Osteocyte (in vitro differentiated cells): ENCODE measurements around the gene SPAG16. TPM values are rescaled to one million over a fixed set of nuclear protein-coding genes. Genes with fewer than 3 reads are reported as not detected.

Source experiments
- DNase-seq: peaks from one replicate; pipeline ENCODE4 v3.0.0; 2021; ENCODE audit warnings: mixed read lengths; ENCODE audit not compliant: unreplicated experiment; ENCODE audit errors: extremely low spot score
- H3K27ac Mint-ChIP-seq: one replicate; pipeline ENCODE4 v1.8.0; 2021; ENCODE audit warnings: mild to moderate bottlenecking, mixed read lengths; ENCODE audit not compliant: unreplicated experiment
- H3K27me3 Mint-ChIP-seq: one replicate; pipeline ENCODE4 v1.8.0; 2021; ENCODE audit warnings: mixed read lengths; ENCODE audit not compliant: unreplicated experiment
- H3K36me3 Mint-ChIP-seq: one replicate; pipeline ENCODE4 v1.8.0; 2021; ENCODE audit warnings: mixed read lengths; ENCODE audit not compliant: unreplicated experiment
- H3K4me1 Mint-ChIP-seq: one replicate; pipeline ENCODE4 v1.8.0; 2021; ENCODE audit warnings: mixed read lengths; ENCODE audit not compliant: unreplicated experiment
- H3K4me3 Mint-ChIP-seq: one replicate; pipeline ENCODE4 v1.8.0; 2021; ENCODE audit warnings: mild to moderate bottlenecking, moderate library complexity, mixed read lengths; ENCODE audit not compliant: unreplicated experiment
- H3K9me3 Mint-ChIP-seq: one replicate; pipeline ENCODE4 v1.8.0; 2021; ENCODE audit warnings: mixed read lengths; ENCODE audit not compliant: unreplicated experiment
- CTCF ChIP-seq: fragments of 200-600 bp; sonication (generic); IDR thresholded peaks from 2 replicates; pipeline ENCODE4 v1.5.0; 2021; ENCODE audit warnings: antibody characterized with exemption, mild to moderate bottlenecking, moderate library complexity
- total RNA-seq: library from RNA; stranded (reverse); gene quantifications from 2 replicates; pipeline ENCODE4 v1.2.1, GENCODE V29; 2021

Gene SPAG16
- total RNA-seq, 1 donor from 2014 or later: 20.7 TPM

GRCh38 chr2:214019229-214019972 lies 735.1 kb downstream of the SPAG16 start:
- TF ChIP-seq CTCF: no peak
- Mint-ChIP-seq H3K36me3 (peaks cover 3% of the 10 kb centered on the region), H3K9me3 (peaks cover 3% of the 10 kb centered on the region), H3K27ac (peak overlapping the region; percentile 80), H3K4me3 (no peak overlapping the region), H3K27me3 (no peaks in the 10 kb centered on the region), H3K4me1 (peaks cover 22% of the 10 kb centered on the region)
- DNase-seq: no peak

- peaks cover 22% of the 10 kb centered on the region for H3K4me1 Mint-ChIP-seq
- DNase-seq: no peak
- peaks cover 3% of the 10 kb centered on the region for H3K36me3 Mint-ChIP-seq
- peaks cover 3% of the 10 kb centered on the region for H3K9me3 Mint-ChIP-seq
- H3K4me3 Mint-ChIP-seq: no peak overlapping the region
- no peak for TF ChIP-seq CTCF
- H3K27ac Mint-ChIP-seq: no peak overlapping the region
- H3K27me3 Mint-ChIP-seq: no peaks in the 10 kb centered on the region
These were observed 735.7 kb downstream of the SPAG16 start for GRCh38 chr2:214019973-214020345.

- no peak for TF ChIP-seq CTCF
- Mint-ChIP-seq H3K4me3 (no peak overlapping the region), H3K4me1 (peaks cover 4% of the 10 kb centered on the region), H3K9me3 (peaks cover 8% of the 10 kb centered on the region), H3K27ac (no peak overlapping the region), H3K36me3 (no peaks in the 10 kb centered on the region), H3K27me3 (no peaks in the 10 kb centered on the region)
- no peak for DNase-seq
These were observed 744.9 kb downstream of the SPAG16 start for GRCh38 chr2:214029190-214029589.

GRCh38 chr2:214031566-214031965 lies 747.3 kb downstream of the SPAG16 start:
- Mint-ChIP-seq H3K9me3 (peaks cover 8% of the 10 kb centered on the region), H3K4me3 (no peak overlapping the region), H3K27me3 (no peaks in the 10 kb centered on the region), H3K36me3 (no peaks in the 10 kb centered on the region), H3K4me1 (peaks cover 8% of the 10 kb centered on the region), H3K27ac (no peak overlapping the region)
- no peak for TF ChIP-seq CTCF
- no peak for DNase-seq

GRCh38 chr2:214034417-214034816 lies 750.2 kb downstream of the SPAG16 start:
- Mint-ChIP-seq H3K27ac (no peak overlapping the region), H3K4me1 (peaks cover 8% of the 10 kb centered on the region), H3K9me3 (no peaks in the 10 kb centered on the region), H3K27me3 (no peaks in the 10 kb centered on the region), H3K4me3 (no peak overlapping the region), H3K36me3 (no peaks in the 10 kb centered on the region)
- DNase-seq: no peak
- no peak for TF ChIP-seq CTCF
